ENCODE results near the gene IFI27L2. TPM values are rescaled to one million over a fixed set of nuclear protein-coding genes. Genes with fewer than 3 reads are reported as not detected.

Gene IFI27L2
- total and polyA plus RNA-seq, 2 experiments from 2014 or later = 91.5 to 95.1 TPM

DNA sequence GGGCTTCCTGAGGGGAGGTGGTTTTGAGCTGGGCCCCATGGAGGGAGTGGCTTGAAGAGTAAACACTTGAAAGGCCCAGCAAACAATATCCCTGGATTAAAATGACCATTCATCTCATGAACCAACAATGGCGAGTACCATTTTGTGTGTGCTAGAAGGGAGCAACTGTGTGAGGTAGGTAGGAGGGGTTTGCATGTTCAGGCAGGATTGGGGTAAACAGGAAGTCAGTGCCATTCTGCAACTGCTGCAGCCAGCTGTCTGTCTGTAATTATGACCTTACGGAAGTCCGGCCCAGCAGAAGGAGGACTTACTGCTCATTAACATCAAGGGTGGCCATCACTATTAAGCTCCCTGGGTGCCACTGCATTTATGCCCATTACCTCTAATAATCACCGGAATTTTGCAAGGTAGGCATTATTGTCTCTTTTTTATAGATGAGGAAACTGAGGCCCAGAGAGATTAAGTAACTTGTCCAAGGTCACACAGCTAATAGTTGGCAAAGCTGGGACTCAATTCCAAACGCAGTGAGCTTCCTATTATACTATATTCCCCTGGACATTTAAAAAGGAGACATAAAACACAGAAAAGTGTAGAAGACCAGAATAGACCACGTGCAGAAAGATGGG lies 16.6 kb upstream of the IFI27L2 start:
- Histone ChIP-seq H3K27me3 (no peaks in the 10 kb centered on the region), H4K20me1 (ENCODE audit: insufficient read depth, poor library complexity, severe bottlenecking) (no peaks in the 10 kb centered on the region), H3K4me3 (no peak overlapping the region), H3K9me2 (replicated peaks; ENCODE audit: insufficient read depth) (no peaks in the 10 kb centered on the region), H2AFZ (no peak overlapping the region), H3K9me3 (ENCODE audit: low read depth) (no peaks in the 10 kb centered on the region), H3K79me2 (no peaks in the 10 kb centered on the region), H3K27ac (no peak overlapping the region), H3K4me2 (no peak overlapping the region), H3K36me3 (replicated peaks; ENCODE audit: insufficient read depth, low read depth) (no peaks in the 10 kb centered on the region), H3K4me1 (ENCODE audit: insufficient read depth) (no peaks in the 10 kb centered on the region)
- no peak for DNase-seq (ENCODE audit: low spot score)
- TF ChIP-seq EZH2phosphoT487 (IDR thresholded peaks at IDR 0.05; ENCODE audit: low read depth, severe bottlenecking, unreplicated experiment) (no peak), EZH2 (IDR thresholded peaks at IDR 0.05; ENCODE audit: borderline replicate concordance) (no peak)
- TF ChIP-seq, protein P1, sequence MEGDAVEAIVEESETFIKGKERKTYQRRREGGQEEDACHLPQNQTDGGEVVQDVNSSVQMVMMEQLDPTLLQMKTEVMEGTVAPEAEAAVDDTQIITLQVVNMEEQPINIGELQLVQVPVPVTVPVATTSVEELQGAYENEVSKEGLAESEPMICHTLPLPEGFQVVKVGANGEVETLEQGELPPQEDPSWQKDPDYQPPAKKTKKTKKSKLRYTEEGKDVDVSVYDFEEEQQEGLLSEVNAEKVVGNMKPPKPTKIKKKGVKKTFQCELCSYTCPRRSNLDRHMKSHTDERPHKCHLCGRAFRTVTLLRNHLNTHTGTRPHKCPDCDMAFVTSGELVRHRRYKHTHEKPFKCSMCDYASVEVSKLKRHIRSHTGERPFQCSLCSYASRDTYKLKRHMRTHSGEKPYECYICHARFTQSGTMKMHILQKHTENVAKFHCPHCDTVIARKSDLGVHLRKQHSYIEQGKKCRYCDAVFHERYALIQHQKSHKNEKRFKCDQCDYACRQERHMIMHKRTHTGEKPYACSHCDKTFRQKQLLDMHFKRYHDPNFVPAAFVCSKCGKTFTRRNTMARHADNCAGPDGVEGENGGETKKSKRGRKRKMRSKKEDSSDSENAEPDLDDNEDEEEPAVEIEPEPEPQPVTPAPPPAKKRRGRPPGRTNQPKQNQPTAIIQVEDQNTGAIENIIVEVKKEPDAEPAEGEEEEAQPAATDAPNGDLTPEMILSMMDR (IDR thresholded peaks at IDR 0.05; ENCODE audit: poor library complexity) = no peak
- WGBS (ENCODE audit: low lambda C conversion rate, missing lambda C conversion rate) = 77% methylated on average over 6 of the region's 6 CpGs

DNA sequence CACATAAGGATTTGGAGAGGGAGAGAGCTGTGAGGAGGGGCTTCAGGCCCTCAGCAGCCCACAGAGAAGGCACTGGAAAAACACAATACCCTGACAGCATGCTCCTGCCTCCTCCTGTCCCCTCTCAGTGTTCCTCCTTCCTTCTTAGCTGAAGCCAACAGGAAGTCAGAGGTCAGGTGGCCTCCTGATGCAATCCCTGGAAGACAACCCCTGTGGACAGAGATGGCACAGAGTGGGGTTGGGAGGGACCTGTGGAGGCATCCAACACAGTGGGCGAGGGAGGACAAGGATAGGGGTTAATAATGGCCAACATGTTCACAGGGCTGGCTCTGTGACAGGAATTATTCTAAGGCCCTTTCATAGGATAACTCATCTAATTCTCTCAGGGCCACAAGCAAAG lies 15.4 kb upstream of the IFI27L2 start:
- Histone ChIP-seq H3K27ac (no peak overlapping the region), H3K9me2 (replicated peaks; ENCODE audit: insufficient read depth) (no peaks in the 10 kb centered on the region), H3K36me3 (replicated peaks; ENCODE audit: insufficient read depth, low read depth) (no peaks in the 10 kb centered on the region), H3K4me2 (no peak overlapping the region), H3K9me3 (ENCODE audit: low read depth) (no peaks in the 10 kb centered on the region), H4K20me1 (ENCODE audit: insufficient read depth, poor library complexity, severe bottlenecking) (no peaks in the 10 kb centered on the region), H3K27me3 (no peaks in the 10 kb centered on the region), H3K4me3 (no peak overlapping the region), H2AFZ (no peak overlapping the region), H3K79me2 (no peaks in the 10 kb centered on the region), H3K4me1 (ENCODE audit: insufficient read depth) (no peaks in the 10 kb centered on the region)
- TF ChIP-seq EZH2 (IDR thresholded peaks at IDR 0.05; ENCODE audit: borderline replicate concordance) (no peak), EZH2phosphoT487 (IDR thresholded peaks at IDR 0.05; ENCODE audit: low read depth, severe bottlenecking, unreplicated experiment) (no peak)
- TF ChIP-seq, protein P1 (IDR thresholded peaks at IDR 0.05; ENCODE audit: poor library complexity) = no peak
- WGBS (ENCODE audit: low lambda C conversion rate, missing lambda C conversion rate) = 81% methylated on average over 1 of the region's 1 CpG
- DNase-seq (ENCODE audit: low spot score) = no peak

DNA sequence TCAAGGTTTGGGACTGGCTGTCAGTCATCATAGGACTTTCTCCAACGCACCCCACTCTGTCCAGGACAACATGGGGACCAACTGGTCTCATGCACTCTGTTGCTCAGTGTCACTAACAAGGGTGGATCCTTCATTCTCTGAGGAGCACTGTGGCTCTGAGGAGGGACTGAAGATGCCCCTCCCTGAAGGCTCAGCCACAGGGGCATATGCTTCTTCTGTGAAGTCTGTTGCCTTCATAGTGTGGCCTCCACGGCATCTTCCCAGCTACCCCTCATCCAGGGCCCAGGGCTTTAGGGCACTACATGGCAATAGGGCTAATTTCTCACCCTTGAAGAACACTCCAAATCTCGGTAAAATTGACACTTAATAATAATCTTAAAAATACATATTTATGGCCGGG lies 14.3 kb upstream of the IFI27L2 start:
- Histone ChIP-seq H4K20me1 (ENCODE audit: insufficient read depth, poor library complexity, severe bottlenecking) (no peaks in the 10 kb centered on the region), H3K79me2 (no peaks in the 10 kb centered on the region), H3K27ac (no peak overlapping the region), H3K4me3 (no peak overlapping the region), H3K36me3 (replicated peaks; ENCODE audit: insufficient read depth, low read depth) (no peaks in the 10 kb centered on the region), H3K9me2 (replicated peaks; ENCODE audit: insufficient read depth) (no peaks in the 10 kb centered on the region), H3K4me1 (ENCODE audit: insufficient read depth) (no peaks in the 10 kb centered on the region), H3K27me3 (no peaks in the 10 kb centered on the region), H2AFZ (no peak overlapping the region), H3K4me2 (no peak overlapping the region), H3K9me3 (ENCODE audit: low read depth) (no peaks in the 10 kb centered on the region)
- 91% methylated on average over 4 of the region's 4 CpGs for WGBS (ENCODE audit: low lambda C conversion rate, missing lambda C conversion rate)
- no peak for DNase-seq (ENCODE audit: low spot score)
- TF ChIP-seq EZH2phosphoT487 (IDR thresholded peaks at IDR 0.05; ENCODE audit: low read depth, severe bottlenecking, unreplicated experiment) (no peak), EZH2 (IDR thresholded peaks at IDR 0.05; ENCODE audit: borderline replicate concordance) (no peak)
- TF ChIP-seq, protein P1 (IDR thresholded peaks at IDR 0.05; ENCODE audit: poor library complexity) = no peak
